Measurements from ENCODE around the gene TOMM70. TPM values are rescaled to one million over a fixed set of nuclear protein-coding genes. Genes with fewer than 3 reads are reported as not detected.
"Not testable (repeated sequence)": the region's sequence is repeated elsewhere in the genome, so short reads cannot be mapped to it uniquely, and the experiment has no call there.

Gene TOMM70
- total RNA-seq, 1 donor from 2014 or later, result 29.6 TPM

- Histone ChIP-seq H3K9me3 (no peaks in the 10 kb centered on the region), H3K4me3 (no peak overlapping the region), H3K27ac (no peak overlapping the region), H3K36me3 (peaks cover 77% of the 10 kb centered on the region), H3K4me1 (no peaks in the 10 kb centered on the region), H3K27me3 (no peaks in the 10 kb centered on the region)
- intact Hi-C loops (cut with DNase I), result no loop called here
- no peak for ATAC-seq
- no peak for DNase-seq
- no peak for TF ChIP-seq CTCF (IDR thresholded peaks at IDR 0.05)
These were observed 52.2 kb downstream of the TOMM70 start for GRCh38 chr3:100348727-100349126.

- no peak overlapping the region for H3K27ac ChIP-seq
- intact Hi-C loops (cut with DNase I), result no loop called here
- peaks cover 50% of the 10 kb centered on the region for H3K36me3 ChIP-seq
- no peak for DNase-seq
- H3K9me3 ChIP-seq, result no peaks in the 10 kb centered on the region
- peaks cover 2% of the 10 kb centered on the region for H3K4me1 ChIP-seq
- H3K27me3 ChIP-seq, result no peaks in the 10 kb centered on the region
- no peak overlapping the region for H3K4me3 ChIP-seq
- TF ChIP-seq CTCF (IDR thresholded peaks at IDR 0.05), result no peak
- no peak for ATAC-seq
These were observed 60.4 kb downstream of the TOMM70 start for GRCh38 chr3:100340527-100340926.

- Histone ChIP-seq H3K4me1 (peaks cover 6% of the 10 kb centered on the region), H3K27ac (no peak overlapping the region), H3K36me3 (peaks cover 43% of the 10 kb centered on the region), H3K9me3 (no peaks in the 10 kb centered on the region), H3K4me3 (no peak overlapping the region), H3K27me3 (no peaks in the 10 kb centered on the region)
- TF ChIP-seq CTCF (IDR thresholded peaks at IDR 0.05), result no peak
- DNase-seq, result no peak
- intact Hi-C loops (cut with DNase I), result no loop called here
- no peak for ATAC-seq
These were observed 61.1 kb downstream of the TOMM70 start for GRCh38 chr3:100339786-100340185.

- no peak for TF ChIP-seq CTCF (IDR thresholded peaks at IDR 0.05)
- Histone ChIP-seq H3K27me3 (no peaks in the 10 kb centered on the region), H3K36me3 (peaks cover 36% of the 10 kb centered on the region), H3K9me3 (no peaks in the 10 kb centered on the region), H3K4me1 (peaks cover 6% of the 10 kb centered on the region), H3K27ac (no peak overlapping the region), H3K4me3 (no peak overlapping the region)
- intact Hi-C loops (cut with DNase I), result no loop called here
- ATAC-seq (no peak), DNase-seq (no peak)
These were observed 62.0 kb downstream of the TOMM70 start for GRCh38 chr3:100338911-100339310.

- intact Hi-C loops (cut with DNase I); H3K4me1 ChIP-seq; ATAC-seq; H3K9me3 ChIP-seq; H3K27me3 ChIP-seq; H3K27ac ChIP-seq; H3K4me3 ChIP-seq; DNase-seq: not testable (repeated sequence)
- H3K36me3 ChIP-seq, result peaks cover 24% of the 10 kb centered on the region
These were observed 64.7 kb downstream of the TOMM70 start for GRCh38 chr3:100336229-100336628.

GRCh38 chr3:100335434-100335833 is 65.5 kb downstream of the TOMM70 start:
- intact Hi-C loops (cut with DNase I), result no loop called here
- no peak for TF ChIP-seq CTCF (IDR thresholded peaks at IDR 0.05)
- Histone ChIP-seq H3K4me3 (peak overlapping the region; percentile 73), H3K36me3 (peaks cover 16% of the 10 kb centered on the region), H3K9me3 (no peaks in the 10 kb centered on the region), H3K27ac (peak overlapping the region; percentile 72), H3K27me3 (no peaks in the 10 kb centered on the region), H3K4me1 (peaks cover 6% of the 10 kb centered on the region)
- DNase-seq (no peak), ATAC-seq (peak; percentile 3)

Measured in upper lobe of right lung (tissue), 1 donor.